ENCODE measurements around the gene AKAP9.

AKAP9 gene

GRCh38 chr7:92155108-92155739, 214.6 kb downstream of the AKAP9 start:
- no peak overlapping the region for H3K4me3 ChIP-seq (ENCODE audit: low read depth, low read length)
- DNase-seq (ENCODE audit: low read depth), result no peak

- DNase-seq (ENCODE audit: low read depth), result no peak
- H3K4me3 ChIP-seq (ENCODE audit: low read depth, low read length), result no peak overlapping the region
Measured at GRCh38 chr7:92156990-92157389, 216.3 kb downstream of the AKAP9 start.

- H3K4me3 ChIP-seq (ENCODE audit: low read depth, low read length), result no peak overlapping the region
- DNase-seq (ENCODE audit: low read depth), result peak; percentile 73
Measured at GRCh38 chr7:92158660-92159575, 218.3 kb downstream of the AKAP9 start.
